Measurements from ENCODE around the gene PPM1J.
A peak's percentile ranks its signal among the peaks of the same experiment; 100 is the strongest.

DNA sequence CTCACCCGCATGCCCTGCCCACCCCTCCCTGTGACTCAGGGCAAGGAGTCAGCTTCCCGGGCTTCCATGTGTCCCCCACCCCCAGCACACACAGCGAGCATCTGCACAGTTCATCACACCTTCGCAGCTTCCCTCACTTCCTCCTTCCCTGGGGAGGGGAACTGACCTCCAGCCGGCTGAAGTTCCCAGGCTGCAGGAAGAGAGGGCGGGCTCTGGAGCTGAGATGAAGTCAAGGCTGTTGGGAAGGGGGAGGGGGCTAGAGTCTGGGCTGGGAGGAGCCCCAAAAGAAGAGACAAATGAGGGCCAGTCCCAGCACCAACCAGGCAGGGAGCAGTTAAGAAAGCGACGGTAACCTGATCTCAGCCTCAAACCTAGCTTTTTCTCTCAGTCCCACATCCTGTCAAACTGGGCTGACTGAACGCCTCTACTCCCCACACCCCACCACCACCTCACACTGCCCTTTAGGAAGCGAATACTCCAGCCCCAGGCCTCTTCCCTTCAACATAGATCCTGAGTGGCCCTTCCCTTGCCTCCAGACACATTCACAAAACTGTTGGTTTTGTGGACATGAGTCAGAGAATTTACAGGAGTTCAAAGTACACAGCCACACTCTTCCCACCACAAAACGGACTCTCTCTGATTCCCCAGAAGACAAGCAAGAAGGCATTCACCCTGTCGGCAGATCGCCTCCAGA lies 10.1 kb downstream of the PPM1J start:
- peak in 3 of 5 experiments; percentile 8 to 30 (median 9) for TF ChIP-seq CTCF (IDR thresholded peaks at IDR 0.05)
- TF ChIP-seq POLR2A (IDR thresholded peaks at IDR 0.05), result peak; percentile 18 to 72
